Measurements from ENCODE around the gene KCNJ4.

Gene KCNJ4

DNA sequence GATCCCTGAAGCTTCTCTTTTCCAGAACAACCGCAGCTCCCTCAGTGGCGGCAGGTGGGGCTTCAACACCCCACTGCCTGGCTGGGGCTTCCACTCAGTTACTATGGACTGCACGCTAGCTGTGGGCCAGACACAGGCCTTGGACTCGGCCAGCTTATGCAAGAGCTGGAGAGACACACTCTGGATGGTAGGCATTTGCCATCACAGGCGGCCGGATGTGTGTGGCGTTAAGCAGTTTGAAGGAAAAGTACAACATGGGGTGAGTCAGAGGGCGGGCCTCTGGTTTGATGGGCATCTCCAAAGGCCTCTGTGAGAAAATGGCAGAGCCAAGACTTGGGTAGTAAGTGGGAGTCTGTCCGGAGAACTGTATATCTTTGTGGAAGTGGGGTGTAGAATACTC lies 17.6 kb downstream of the KCNJ4 start:
- TF ChIP-seq, protein P1, sequence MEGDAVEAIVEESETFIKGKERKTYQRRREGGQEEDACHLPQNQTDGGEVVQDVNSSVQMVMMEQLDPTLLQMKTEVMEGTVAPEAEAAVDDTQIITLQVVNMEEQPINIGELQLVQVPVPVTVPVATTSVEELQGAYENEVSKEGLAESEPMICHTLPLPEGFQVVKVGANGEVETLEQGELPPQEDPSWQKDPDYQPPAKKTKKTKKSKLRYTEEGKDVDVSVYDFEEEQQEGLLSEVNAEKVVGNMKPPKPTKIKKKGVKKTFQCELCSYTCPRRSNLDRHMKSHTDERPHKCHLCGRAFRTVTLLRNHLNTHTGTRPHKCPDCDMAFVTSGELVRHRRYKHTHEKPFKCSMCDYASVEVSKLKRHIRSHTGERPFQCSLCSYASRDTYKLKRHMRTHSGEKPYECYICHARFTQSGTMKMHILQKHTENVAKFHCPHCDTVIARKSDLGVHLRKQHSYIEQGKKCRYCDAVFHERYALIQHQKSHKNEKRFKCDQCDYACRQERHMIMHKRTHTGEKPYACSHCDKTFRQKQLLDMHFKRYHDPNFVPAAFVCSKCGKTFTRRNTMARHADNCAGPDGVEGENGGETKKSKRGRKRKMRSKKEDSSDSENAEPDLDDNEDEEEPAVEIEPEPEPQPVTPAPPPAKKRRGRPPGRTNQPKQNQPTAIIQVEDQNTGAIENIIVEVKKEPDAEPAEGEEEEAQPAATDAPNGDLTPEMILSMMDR (IDR thresholded peaks at IDR 0.05; ENCODE audit: insufficient read depth, low read depth, low read length, missing control alignments) = no peak
- no peak overlapping the region for H3K4me3 ChIP-seq (ENCODE audit: low read depth, low read length)
- no peak for DNase-seq (ENCODE audit: low read depth)

DNA sequence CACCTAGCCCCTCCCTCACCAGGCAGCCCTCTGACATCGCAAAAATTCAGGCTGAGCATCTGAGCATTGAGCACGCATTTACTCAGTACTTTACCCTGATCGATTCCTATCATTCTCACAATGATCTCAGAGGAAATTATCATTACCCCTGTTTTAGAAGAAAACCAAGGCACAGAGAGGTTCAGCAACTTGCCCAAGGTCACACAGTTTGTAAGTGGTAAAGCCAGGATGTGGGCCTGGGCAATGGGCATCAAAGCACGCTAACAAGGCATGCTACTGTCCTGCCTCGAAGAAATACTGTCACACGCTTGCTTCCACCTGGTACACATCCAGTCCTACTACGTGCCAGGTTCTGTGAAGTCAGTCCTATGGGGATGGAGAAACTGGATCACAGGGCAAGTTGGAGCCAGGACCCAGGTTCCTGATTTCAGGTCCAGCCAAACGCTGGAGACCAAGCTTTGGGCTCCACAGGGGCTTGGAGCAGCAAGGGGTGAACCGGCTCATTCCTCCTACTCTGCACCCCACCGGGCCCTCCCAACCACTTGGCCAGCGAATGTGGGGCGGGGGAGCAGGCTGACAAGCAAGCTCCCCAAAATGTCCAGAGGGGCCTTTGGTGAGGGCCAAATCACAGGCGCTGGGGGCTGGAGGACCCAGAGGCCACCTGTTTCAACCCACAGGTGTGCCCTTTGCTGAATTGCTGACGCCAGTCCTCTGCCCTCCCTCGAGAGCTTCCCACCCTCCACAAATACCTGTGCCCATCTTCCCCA lies 18.2 kb downstream of the KCNJ4 start:
- TF ChIP-seq, protein P1 (IDR thresholded peaks at IDR 0.05; ENCODE audit: insufficient read depth, low read depth, low read length, missing control alignments) = no peak
- DNase-seq (ENCODE audit: low read depth) = no peak
- H3K4me3 ChIP-seq (ENCODE audit: low read depth, low read length) = no peak overlapping the region

DNA sequence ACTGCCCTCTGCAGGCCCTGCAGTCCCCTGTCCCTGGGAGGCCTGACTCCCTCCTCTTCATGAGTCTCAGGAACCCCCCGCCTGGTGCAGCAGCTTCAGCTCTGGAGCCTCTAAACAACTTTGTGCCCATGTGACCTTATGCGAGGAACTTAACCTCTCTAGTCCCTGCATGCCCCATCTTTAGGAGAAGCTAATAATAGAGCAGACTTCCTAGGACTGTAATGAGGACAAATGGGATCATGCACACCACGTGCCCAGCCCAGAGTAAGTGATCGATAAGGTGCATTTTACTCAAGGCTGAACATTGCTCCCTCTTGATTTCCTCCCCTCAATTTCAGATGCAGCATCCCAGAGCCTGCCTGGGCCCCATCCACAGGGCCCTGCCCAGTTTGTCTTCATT lies 19.0 kb downstream of the KCNJ4 start:
- H3K4me3 ChIP-seq (ENCODE audit: low read depth, low read length) = no peak overlapping the region
- TF ChIP-seq, protein P1 (IDR thresholded peaks at IDR 0.05; ENCODE audit: insufficient read depth, low read depth, low read length, missing control alignments) = no peak
- no peak for DNase-seq (ENCODE audit: low read depth)

DNA sequence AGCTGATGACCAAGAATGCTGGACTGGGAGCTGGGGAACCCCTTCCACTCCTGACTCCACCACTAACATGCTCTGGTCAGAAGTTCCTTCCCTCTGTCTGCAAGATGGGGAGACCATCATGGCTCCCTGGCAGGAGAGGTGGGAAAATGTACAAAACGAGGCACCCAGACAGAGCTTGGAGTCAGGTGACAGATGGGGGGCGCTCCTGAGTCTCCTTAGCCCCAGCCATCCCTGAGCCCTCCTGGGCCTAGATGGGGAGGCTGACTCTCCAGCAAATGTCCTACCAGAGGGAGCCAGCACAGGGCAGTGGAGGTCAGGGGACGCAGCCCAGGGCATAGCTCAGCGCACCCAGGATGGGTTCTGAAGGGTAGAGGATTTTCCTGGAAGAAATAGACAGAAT lies 20.0 kb downstream of the KCNJ4 start:
- no peak overlapping the region for H3K4me3 ChIP-seq (ENCODE audit: low read depth, low read length)
- TF ChIP-seq, protein P1 (IDR thresholded peaks at IDR 0.05; ENCODE audit: insufficient read depth, low read depth, low read length, missing control alignments) = peak; percentile 1
- DNase-seq (ENCODE audit: low read depth) = no peak

DNA sequence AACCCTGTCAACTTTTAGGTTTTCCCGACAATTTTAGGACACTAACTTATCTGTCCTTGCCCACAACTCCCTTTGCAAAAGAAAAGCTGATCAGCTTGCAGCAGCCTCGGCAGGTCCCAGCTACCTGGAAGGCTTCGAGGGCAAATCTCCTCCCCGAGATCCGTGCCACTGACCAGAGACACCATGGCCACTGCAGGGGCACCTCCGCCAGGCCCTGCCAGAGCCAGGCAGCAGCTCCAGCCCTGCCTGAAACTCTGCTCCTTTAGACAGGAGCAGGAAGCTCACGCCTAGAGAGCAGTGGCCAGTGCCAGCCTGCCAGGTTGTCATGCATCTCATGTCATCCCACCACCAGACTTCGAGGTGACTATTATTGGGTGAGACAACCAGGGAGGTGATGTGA lies 21.1 kb downstream of the KCNJ4 start:
- no peak for DNase-seq (ENCODE audit: low read depth)
- TF ChIP-seq, protein P1 (IDR thresholded peaks at IDR 0.05; ENCODE audit: insufficient read depth, low read depth, low read length, missing control alignments) = no peak
- no peak overlapping the region for H3K4me3 ChIP-seq (ENCODE audit: low read depth, low read length)

DNA sequence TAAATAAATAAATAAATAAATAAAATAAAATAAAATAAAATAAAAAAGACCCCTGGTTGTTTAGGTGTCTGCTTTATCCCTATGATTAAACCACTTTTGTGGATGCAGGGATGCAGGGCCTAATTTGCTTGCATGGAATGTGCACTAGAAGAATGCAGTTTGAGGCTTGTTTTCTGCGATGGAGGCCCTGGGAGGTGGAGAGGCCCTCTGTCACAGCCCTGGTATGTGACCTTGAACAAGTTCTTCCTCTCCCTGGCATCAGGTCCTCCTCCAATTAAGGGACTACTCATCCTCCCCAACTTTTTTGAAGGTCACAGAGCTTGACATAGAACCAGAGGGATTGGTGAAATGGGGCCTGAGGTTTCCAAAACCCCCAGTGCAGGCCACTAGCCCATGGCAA lies 22.7 kb downstream of the KCNJ4 start:
- TF ChIP-seq, protein P1 (IDR thresholded peaks at IDR 0.05; ENCODE audit: insufficient read depth, low read depth, low read length, missing control alignments) = no peak
- H3K4me3 ChIP-seq (ENCODE audit: low read depth, low read length) = no peak overlapping the region
- no peak for DNase-seq (ENCODE audit: low read depth)

All from GM12865 (cell line).